ENCODE data around the gene CACNB2. TPM values are rescaled to one million over a fixed set of nuclear protein-coding genes. Genes with fewer than 3 reads are reported as not detected.

The CACNB2 gene
- total RNA-seq, 4 donors from 2014 or later, result 0.13 to 1.5 (median 0.18) TPM; not detected in 1

GRCh38 chr10:18136073-18136791, 4.0 kb upstream of the CACNB2 start:
- Histone ChIP-seq H3K4me1 (peaks cover 0 to 4% of the 10 kb centered on the region in 2 donors), H3K9me3 (no peaks in the 10 kb centered on the region), H3K27me3 (peaks cover 0 to 16% (median 6%) of the 10 kb centered on the region in 3 donors), H3K4me3 (no peak overlapping the region), H3K36me3 (no peaks in the 10 kb centered on the region), H3K27ac (no peak overlapping the region)
- no peak for TF ChIP-seq POLR2A (IDR thresholded peaks at IDR 0.05)
- TF ChIP-seq CTCF (IDR thresholded peaks at IDR 0.05 in 4 of 5, conservative IDR thresholded peaks at IDR 0.05 in 1 of 5), result no peak
- ATAC-seq (no peak), DNase-seq (no peak)
- intact Hi-C loops (cut with DNase I; ENCODE audit: low total_unique reads) (no loop called here), in situ Hi-C loops (cut with MboI; ENCODE audit: low sequenced_read_pairs in 4 of 4) (no loop called here)

- no peak for ATAC-seq
- H3K9me3 ChIP-seq, result no peaks in the 10 kb centered on the region
- intact Hi-C loops (cut with DNase I; ENCODE audit: low total_unique reads) (no loop called here), in situ Hi-C loops (cut with MboI; ENCODE audit: low sequenced_read_pairs in 4 of 4) (no loop called here)
- DNase-seq, result no peak
- TF ChIP-seq CTCF (IDR thresholded peaks at IDR 0.05 in 4 of 5, conservative IDR thresholded peaks at IDR 0.05 in 1 of 5) (no peak), POLR2A (IDR thresholded peaks at IDR 0.05) (no peak)
- peaks cover 0 to 20% (median 6%) of the 10 kb centered on the region in 3 donors for H3K27me3 ChIP-seq
- peaks cover 0 to 4% of the 10 kb centered on the region in 2 donors for H3K4me1 ChIP-seq
- no peaks in the 10 kb centered on the region for H3K36me3 ChIP-seq
- no peak overlapping the region for H3K27ac ChIP-seq
- no peak overlapping the region for H3K4me3 ChIP-seq
Measured at GRCh38 chr10:18137111-18137510, 3.1 kb upstream of the CACNB2 start.

- intact Hi-C loops (cut with DNase I; ENCODE audit: low total_unique reads), result no loop called here
- H3K36me3 ChIP-seq, result no peaks in the 10 kb centered on the region
- no peaks in the 10 kb centered on the region for H3K9me3 ChIP-seq
- ATAC-seq (no peak), DNase-seq (no peak)
- peak overlapping the region; percentile 51 to 56 (median 54) for H3K4me3 ChIP-seq
- in situ Hi-C loops (cut with MboI; ENCODE audit: low sequenced_read_pairs in 4 of 4), result no loop called here
- peak overlapping the region in 1 of 4 donors; percentile 37 for H3K27ac ChIP-seq
- peaks cover 0 to 4% of the 10 kb centered on the region in 2 donors for H3K4me1 ChIP-seq
- no peak for TF ChIP-seq POLR2A (IDR thresholded peaks at IDR 0.05)
- no peak for TF ChIP-seq CTCF (IDR thresholded peaks at IDR 0.05 in 4 of 5, conservative IDR thresholded peaks at IDR 0.05 in 1 of 5)
- peaks cover 0 to 20% (median 6%) of the 10 kb centered on the region in 3 donors for H3K27me3 ChIP-seq
Measured at GRCh38 chr10:18140957-18141845, 977 bp downstream of the CACNB2 start.

- in situ Hi-C loops (cut with MboI; ENCODE audit: low sequenced_read_pairs in 4 of 4), result no loop called here
- H3K9me3 ChIP-seq, result no peaks in the 10 kb centered on the region
- no peak for DNase-seq
- no peak overlapping the region for H3K27ac ChIP-seq
- H3K4me1 ChIP-seq, result peaks cover 0 to 4% of the 10 kb centered on the region in 2 donors
- intact Hi-C loops (cut with DNase I; ENCODE audit: low total_unique reads), result no loop called here
- no peak for ATAC-seq
- H3K27me3 ChIP-seq, result peaks cover 0 to 20% (median 6%) of the 10 kb centered on the region in 3 donors
- TF ChIP-seq POLR2A (IDR thresholded peaks at IDR 0.05) (no peak), CTCF (IDR thresholded peaks at IDR 0.05 in 4 of 5, conservative IDR thresholded peaks at IDR 0.05 in 1 of 5) (no peak)
- H3K4me3 ChIP-seq, result no peak overlapping the region
- no peaks in the 10 kb centered on the region for H3K36me3 ChIP-seq
Measured at GRCh38 chr10:18142151-18142550, 1.9 kb downstream of the CACNB2 start.

Data from gastrocnemius medialis (tissue), 4 donors.